GM13977 (cell line): ENCODE measurements around the gene FGF19.

Source experiments
- DNase-seq: peaks from one replicate; pipeline ENCODE4 v3.0.0; 2012; ENCODE audit warnings: low spot score
- in situ Hi-C: fragments of 300-500 bp; cut with MboI; formaldehyde crosslinking; loops from one replicate; pipeline ENCODE4 v1.12.0; 2022; ENCODE audit warnings: low sequenced_read_pairs, low pct_unique_long_range_greater_than_20kb, mixed read lengths, inconsistent platforms; ENCODE audit not compliant: unreplicated experiment
- TF ChIP-seq, protein P1 (sequence below): IDR thresholded peaks from 2 replicates; pipeline ENCODE4 v1.5.1; 2012; ENCODE audit warnings: mild to moderate bottlenecking, control low read depth; ENCODE audit not compliant: insufficient read depth; ENCODE audit errors: extremely low read depth, missing control alignments

FGF19 gene

DNA sequence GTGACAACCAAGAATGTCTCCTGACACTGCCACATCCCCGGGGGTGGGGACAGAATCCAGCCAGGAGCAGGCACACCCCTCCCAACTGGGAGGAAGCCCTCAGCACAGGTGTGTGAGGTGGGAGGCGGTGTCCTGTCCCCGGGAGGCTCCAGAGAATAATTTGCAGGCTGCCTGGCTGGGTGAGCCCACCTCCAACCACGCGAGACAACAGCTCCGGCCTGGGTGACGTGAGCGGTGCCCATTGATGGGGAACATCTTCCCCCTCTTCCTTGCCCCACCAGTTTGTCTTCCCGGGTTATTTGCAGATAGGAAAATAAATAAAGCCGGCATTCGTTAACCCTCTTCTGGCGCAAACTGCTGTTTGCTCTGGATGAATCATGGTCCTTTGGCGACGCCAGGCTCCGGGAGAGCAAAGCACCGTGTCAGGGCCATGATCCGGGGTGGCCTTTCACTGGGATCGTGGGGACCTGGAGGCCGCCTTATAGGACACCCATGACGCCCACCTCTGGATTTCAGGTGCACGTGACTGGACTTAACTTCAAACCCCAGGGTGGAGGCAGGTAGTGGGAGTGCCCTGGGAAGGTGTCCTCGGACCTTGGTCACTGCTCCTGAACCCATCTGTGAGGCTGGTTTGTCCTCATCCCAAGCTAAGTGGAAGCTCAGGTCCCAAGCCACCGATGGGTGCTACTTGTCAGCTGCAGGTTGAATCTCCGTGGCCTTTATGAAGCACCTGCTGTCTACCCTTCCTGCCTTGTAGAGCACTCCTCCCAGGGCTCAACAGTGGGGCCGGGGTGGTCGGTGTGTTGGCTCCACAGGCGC is 49.0 kb downstream of the FGF19 start:
- no peak for DNase-seq
- in situ Hi-C loops = loop anchor here (25.0 kb wide), 1 partner anchor 743 kb away; the partner anchor contains the start of genes IGHMBP2 and MRPL21
- TF ChIP-seq, protein P1, sequence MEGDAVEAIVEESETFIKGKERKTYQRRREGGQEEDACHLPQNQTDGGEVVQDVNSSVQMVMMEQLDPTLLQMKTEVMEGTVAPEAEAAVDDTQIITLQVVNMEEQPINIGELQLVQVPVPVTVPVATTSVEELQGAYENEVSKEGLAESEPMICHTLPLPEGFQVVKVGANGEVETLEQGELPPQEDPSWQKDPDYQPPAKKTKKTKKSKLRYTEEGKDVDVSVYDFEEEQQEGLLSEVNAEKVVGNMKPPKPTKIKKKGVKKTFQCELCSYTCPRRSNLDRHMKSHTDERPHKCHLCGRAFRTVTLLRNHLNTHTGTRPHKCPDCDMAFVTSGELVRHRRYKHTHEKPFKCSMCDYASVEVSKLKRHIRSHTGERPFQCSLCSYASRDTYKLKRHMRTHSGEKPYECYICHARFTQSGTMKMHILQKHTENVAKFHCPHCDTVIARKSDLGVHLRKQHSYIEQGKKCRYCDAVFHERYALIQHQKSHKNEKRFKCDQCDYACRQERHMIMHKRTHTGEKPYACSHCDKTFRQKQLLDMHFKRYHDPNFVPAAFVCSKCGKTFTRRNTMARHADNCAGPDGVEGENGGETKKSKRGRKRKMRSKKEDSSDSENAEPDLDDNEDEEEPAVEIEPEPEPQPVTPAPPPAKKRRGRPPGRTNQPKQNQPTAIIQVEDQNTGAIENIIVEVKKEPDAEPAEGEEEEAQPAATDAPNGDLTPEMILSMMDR = no peak

GRCh38 chr11:69654001-69654659 is 49.7 kb downstream of the FGF19 start:
- DNase-seq = no peak
- in situ Hi-C loops = loop anchor here (25.0 kb wide), 1 partner anchor 742 kb away; the partner anchor contains the start of genes IGHMBP2 and MRPL21
- TF ChIP-seq, protein P1 = no peak

GRCh38 chr11:69653406-69653960 is 50.3 kb downstream of the FGF19 start:
- in situ Hi-C loops = loop anchor here (25.0 kb wide), 1 partner anchor 741 kb away; the partner anchor contains the start of genes IGHMBP2 and MRPL21
- TF ChIP-seq, protein P1 = no peak
- DNase-seq = no peak

GRCh38 chr11:69652999-69653398 is 50.8 kb downstream of the FGF19 start:
- TF ChIP-seq, protein P1 = no peak
- no peak for DNase-seq
- in situ Hi-C loops = loop anchor here (25.0 kb wide), 1 partner anchor 741 kb away; the partner anchor contains the start of genes IGHMBP2 and MRPL21

GRCh38 chr11:69651834-69652620 is 51.8 kb downstream of the FGF19 start:
- TF ChIP-seq, protein P1 = no peak
- no peak for DNase-seq
- in situ Hi-C loops = loop anchor here (25.0 kb wide), 1 partner anchor 740 kb away; the partner anchor contains the start of genes IGHMBP2 and MRPL21
